HCT116 (cell line): Measurements from ENCODE around the gene SLC25A51.

Source experiments
- CTCF ChIP-seq, 3 experiments: fragments of 200-600 bp in 1 of 3; sonication (generic) in 1 of 3; IDR thresholded peaks in 2 of 3; conservative IDR thresholded peaks in 1 of 3; 2 replicates each; pipeline ENCODE4 v1.5.1; 2012 to 2017; ENCODE audit warnings: low read depth in 2 of 3, low read length in 2 of 3, antibody characterized with exemption in 1 of 3, borderline replicate concordance in 1 of 3, control low read depth in 1 of 3, mild to moderate bottlenecking in 1 of 3, mixed read lengths in 1 of 3, mixed run types in 1 of 3, moderate library complexity in 1 of 3; ENCODE audit not compliant: insufficient read depth in 1 of 3
- EZH2phosphoT487 ChIP-seq: fragments of 200-600 bp; IDR thresholded peaks from 2 replicates; pipeline ENCODE4 v1.6.1; 2018; ENCODE audit warnings: antibody characterized with exemption, borderline replicate concordance
- FOSL1 ChIP-seq: IDR thresholded peaks from 2 replicates; pipeline ENCODE4 v1.6.1; 2012; ENCODE audit warnings: low read depth
- POLR2A ChIP-seq: IDR thresholded peaks from 2 replicates; pipeline ENCODE4 v1.7.0; 2011; ENCODE audit warnings: borderline replicate concordance; ENCODE audit not compliant: insufficient read depth, insufficient read length; ENCODE audit errors: extremely low read depth
- POLR2AphosphoS5 ChIP-seq: IDR thresholded peaks from 2 replicates; pipeline ENCODE4 v1.6.1; 2011; ENCODE audit warnings: mild to moderate bottlenecking, low read depth, low read length, moderate library complexity
- SIN3A ChIP-seq: IDR thresholded peaks from 2 replicates; pipeline ENCODE4 v1.6.1; 2012; ENCODE audit warnings: low read depth
- SRF ChIP-seq: IDR thresholded peaks from 2 replicates; pipeline ENCODE4 v1.6.1; 2012; ENCODE audit warnings: low read depth
- TF ChIP-seq, protein P1 (sequence below): IDR thresholded peaks from 2 replicates; pipeline ENCODE4 v1.6.1; 2012; ENCODE audit warnings: low read depth

DNA sequence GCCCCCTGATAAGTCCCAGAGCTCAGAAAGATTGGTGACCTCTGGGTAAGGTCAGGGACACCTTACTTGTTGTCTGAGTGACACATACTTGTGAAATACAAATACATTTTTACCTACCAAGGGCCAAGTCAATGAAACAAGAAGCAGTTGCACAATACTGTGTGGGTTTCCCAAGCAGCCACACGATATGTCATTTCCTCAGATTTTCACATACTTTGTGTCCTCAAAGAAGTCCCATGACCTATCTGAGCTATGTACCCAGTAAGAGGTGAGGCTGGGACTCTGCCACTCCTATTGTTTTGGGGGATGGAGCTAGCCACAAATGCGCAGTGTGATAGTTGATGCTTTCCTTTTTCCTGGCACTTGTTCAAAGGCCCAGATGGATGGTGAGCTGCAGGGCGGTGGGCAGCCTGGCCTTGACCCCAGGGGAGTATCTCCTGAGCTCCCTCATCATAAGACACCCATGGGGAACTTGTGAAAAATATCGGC is 4.8 kb upstream of the SLC25A51 start:
- TF ChIP-seq EZH2phosphoT487, result no peak
- TF ChIP-seq, protein P1, sequence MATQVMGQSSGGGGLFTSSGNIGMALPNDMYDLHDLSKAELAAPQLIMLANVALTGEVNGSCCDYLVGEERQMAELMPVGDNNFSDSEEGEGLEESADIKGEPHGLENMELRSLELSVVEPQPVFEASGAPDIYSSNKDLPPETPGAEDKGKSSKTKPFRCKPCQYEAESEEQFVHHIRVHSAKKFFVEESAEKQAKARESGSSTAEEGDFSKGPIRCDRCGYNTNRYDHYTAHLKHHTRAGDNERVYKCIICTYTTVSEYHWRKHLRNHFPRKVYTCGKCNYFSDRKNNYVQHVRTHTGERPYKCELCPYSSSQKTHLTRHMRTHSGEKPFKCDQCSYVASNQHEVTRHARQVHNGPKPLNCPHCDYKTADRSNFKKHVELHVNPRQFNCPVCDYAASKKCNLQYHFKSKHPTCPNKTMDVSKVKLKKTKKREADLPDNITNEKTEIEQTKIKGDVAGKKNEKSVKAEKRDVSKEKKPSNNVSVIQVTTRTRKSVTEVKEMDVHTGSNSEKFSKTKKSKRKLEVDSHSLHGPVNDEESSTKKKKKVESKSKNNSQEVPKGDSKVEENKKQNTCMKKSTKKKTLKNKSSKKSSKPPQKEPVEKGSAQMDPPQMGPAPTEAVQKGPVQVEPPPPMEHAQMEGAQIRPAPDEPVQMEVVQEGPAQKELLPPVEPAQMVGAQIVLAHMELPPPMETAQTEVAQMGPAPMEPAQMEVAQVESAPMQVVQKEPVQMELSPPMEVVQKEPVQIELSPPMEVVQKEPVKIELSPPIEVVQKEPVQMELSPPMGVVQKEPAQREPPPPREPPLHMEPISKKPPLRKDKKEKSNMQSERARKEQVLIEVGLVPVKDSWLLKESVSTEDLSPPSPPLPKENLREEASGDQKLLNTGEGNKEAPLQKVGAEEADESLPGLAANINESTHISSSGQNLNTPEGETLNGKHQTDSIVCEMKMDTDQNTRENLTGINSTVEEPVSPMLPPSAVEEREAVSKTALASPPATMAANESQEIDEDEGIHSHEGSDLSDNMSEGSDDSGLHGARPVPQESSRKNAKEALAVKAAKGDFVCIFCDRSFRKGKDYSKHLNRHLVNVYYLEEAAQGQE, result no peak
- no peak for TF ChIP-seq FOSL1
- no peak for TF ChIP-seq SIN3A
- TF ChIP-seq CTCF (IDR thresholded peaks at IDR 0.05 in 2 of 3, conservative IDR thresholded peaks at IDR 0.05 in 1 of 3; ENCODE audit: borderline replicate concordance in 1 of 3, insufficient read depth in 1 of 3, low read depth in 2 of 3, low read length in 2 of 3), result no peak
- TF ChIP-seq POLR2A, result no peak
- TF ChIP-seq POLR2AphosphoS5, result no peak
- TF ChIP-seq SRF, result no peak
